ENCODE results near the gene POLR1B. TPM values are rescaled to one million over a fixed set of nuclear protein-coding genes. Genes with fewer than 3 reads are reported as not detected.

The POLR1B gene
- total and polyA plus RNA-seq, 10 of the 15 experiments (the other 5 are each of a cell fraction or from before 2014, with no cell fraction given), result 13.4 to 55.8 (median 35.9) TPM

GRCh38 chr2:112605926-112606325 is 63.7 kb downstream of the POLR1B start (continued):
- no peak for TF ChIP-seq USF1 (IDR thresholded peaks at IDR 0.05; ENCODE audit: borderline replicate concordance, extremely low read length, insufficient read depth, low read depth, low read length)
- TF ChIP-seq RB1 (IDR thresholded peaks at IDR 0.05; ENCODE audit: borderline replicate concordance), result no peak
- TF ChIP-seq GABPA (IDR thresholded peaks at IDR 0.05; ENCODE audit: low read depth), result no peak
- TF ChIP-seq NR2F1 (conservative IDR thresholded peaks at IDR 0.05), result no peak
- no peak for TF ChIP-seq CBX3 (IDR thresholded peaks at IDR 0.05; ENCODE audit: borderline replicate concordance, low read depth)
- TF ChIP-seq IKZF1 (conservative IDR thresholded peaks at IDR 0.05), result no peak

GRCh38 chr2:112606547-112606946 is 64.3 kb downstream of the POLR1B start:
- ChIA-PET POLR2A (no interaction called here), SMC1A (ENCODE audit: uncharacterized antibody, unreplicated experiment) (interaction anchor here (0.5 to 8.0 kb wide), 3 partner anchors 14 to 559 kb away, joined by 3 to 122 read pairs (median 4); no protein-coding TSS in a partner anchor), CTCF (interaction anchor here (1.0 to 15.3 kb wide), 6 partner anchors 9 to 337 kb away, joined by 3 to 286 read pairs (median 4); no protein-coding TSS in a partner anchor), RAD21 (ENCODE audit: unreplicated experiment) (interaction anchor here (0.7 to 0.8 kb wide), 2 partner anchors 120 to 336 kb away, joined by 3 to 4 read pairs; no protein-coding TSS in a partner anchor)
- FAIRE-seq, result no peak
- Histone ChIP-seq H3K27ac (ENCODE audit: control insufficient read depth, insufficient read depth) (no peak overlapping the region), H2AFZ (ENCODE audit: control insufficient read depth, low read depth, low read length) (no peak overlapping the region), H4K20me1 (ENCODE audit: control insufficient read depth, insufficient read depth) (no peaks in the 10 kb centered on the region), H3K4me2 (ENCODE audit: control insufficient read depth, insufficient read depth) (no peak overlapping the region), H3K4me3 (no peak overlapping the region), H3K4me1 (ENCODE audit: control insufficient read depth, insufficient read depth, low read length) (no peaks in the 10 kb centered on the region), H3K9me3 (replicated peaks; ENCODE audit: control insufficient read depth, insufficient read depth, low read length) (no peaks in the 10 kb centered on the region), H3K79me2 (ENCODE audit: control insufficient read depth, insufficient read depth, low read length) (no peaks in the 10 kb centered on the region), H3K9ac (ENCODE audit: control insufficient read depth, insufficient read depth, low read length) (no peak overlapping the region), H3K27me3 (replicated peaks in 1 of 2; ENCODE audit: control insufficient read depth in 2 of 2, insufficient read depth in 2 of 2, low read length in 1 of 2) (no peaks in the 10 kb centered on the region), H3K36me3 (ENCODE audit: control insufficient read depth in 2 of 2, insufficient read depth in 2 of 2, low read length in 1 of 2) (no peaks in the 10 kb centered on the region)
- DNase-seq (ENCODE audit: low read depth, low spot score), result no peak
- peak; percentile 20; the same call in 1 of the 3 replicates for ATAC-seq
- intact Hi-C loops (cut with micrococcal nuclease; ENCODE audit: unreplicated experiment), result no loop called here
- TF ChIP-seq ZBED1 (IDR thresholded peaks at IDR 0.05; ENCODE audit: borderline replicate concordance), result no peak
- no peak for TF ChIP-seq IKZF2 (IDR thresholded peaks at IDR 0.05)
- no peak for TF ChIP-seq NR2C1 (IDR thresholded peaks at IDR 0.05)
- TF ChIP-seq MXI1 (IDR thresholded peaks at IDR 0.05; ENCODE audit: low read depth, low read length), result no peak
- TF ChIP-seq ZNF592 (IDR thresholded peaks at IDR 0.05), result no peak
- no peak for TF ChIP-seq MEF2A (IDR thresholded peaks at IDR 0.05; ENCODE audit: insufficient read depth, low read depth, low read length)
- TF ChIP-seq ATF3 (IDR thresholded peaks at IDR 0.05; ENCODE audit: borderline replicate concordance, extremely low read depth, low read depth, low read length), result no peak
- WGBS (ENCODE audit: insufficient coverage, insufficient replicate concordance, low lambda C conversion rate, missing lambda C conversion rate), result 35% methylated on average over 4 of the region's 4 CpGs
- no TSS peak for BruUV-seq (replicated peaks)
- in situ Hi-C loops (cut with MboI), result no loop called here

Measured in GM12878 (cell line).